ENCODE measurements around the gene GLB1L2.

GLB1L2 gene

DNA sequence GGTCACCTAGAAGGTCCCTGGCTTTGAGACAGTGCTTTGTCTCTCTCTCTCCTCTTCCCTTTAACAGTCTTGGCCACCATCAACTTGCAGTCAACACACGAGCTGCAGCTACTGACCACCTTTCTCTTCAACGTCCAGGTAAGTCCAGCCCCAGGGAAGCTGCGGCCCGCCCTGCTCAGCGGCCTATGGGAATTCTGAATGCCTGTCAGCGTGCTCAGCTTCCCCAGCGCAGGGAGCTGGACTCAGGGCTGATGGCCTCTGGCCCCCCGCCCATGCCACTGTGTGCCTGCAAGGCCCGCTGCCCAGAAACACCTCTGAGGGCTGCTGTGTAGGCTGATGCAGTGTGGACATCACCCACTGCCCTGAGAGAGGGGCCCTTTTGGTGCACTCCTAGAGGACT lies 32.5 kb downstream of the GLB1L2 start:
- no peak for TF ChIP-seq SPI1 (IDR thresholded peaks at IDR 0.05; ENCODE audit: borderline replicate concordance, low read depth)
- TF ChIP-seq, protein P1, sequence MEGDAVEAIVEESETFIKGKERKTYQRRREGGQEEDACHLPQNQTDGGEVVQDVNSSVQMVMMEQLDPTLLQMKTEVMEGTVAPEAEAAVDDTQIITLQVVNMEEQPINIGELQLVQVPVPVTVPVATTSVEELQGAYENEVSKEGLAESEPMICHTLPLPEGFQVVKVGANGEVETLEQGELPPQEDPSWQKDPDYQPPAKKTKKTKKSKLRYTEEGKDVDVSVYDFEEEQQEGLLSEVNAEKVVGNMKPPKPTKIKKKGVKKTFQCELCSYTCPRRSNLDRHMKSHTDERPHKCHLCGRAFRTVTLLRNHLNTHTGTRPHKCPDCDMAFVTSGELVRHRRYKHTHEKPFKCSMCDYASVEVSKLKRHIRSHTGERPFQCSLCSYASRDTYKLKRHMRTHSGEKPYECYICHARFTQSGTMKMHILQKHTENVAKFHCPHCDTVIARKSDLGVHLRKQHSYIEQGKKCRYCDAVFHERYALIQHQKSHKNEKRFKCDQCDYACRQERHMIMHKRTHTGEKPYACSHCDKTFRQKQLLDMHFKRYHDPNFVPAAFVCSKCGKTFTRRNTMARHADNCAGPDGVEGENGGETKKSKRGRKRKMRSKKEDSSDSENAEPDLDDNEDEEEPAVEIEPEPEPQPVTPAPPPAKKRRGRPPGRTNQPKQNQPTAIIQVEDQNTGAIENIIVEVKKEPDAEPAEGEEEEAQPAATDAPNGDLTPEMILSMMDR (IDR thresholded peaks at IDR 0.05; ENCODE audit: insufficient read depth, low read length): no peak
- TF ChIP-seq, protein P2, sequence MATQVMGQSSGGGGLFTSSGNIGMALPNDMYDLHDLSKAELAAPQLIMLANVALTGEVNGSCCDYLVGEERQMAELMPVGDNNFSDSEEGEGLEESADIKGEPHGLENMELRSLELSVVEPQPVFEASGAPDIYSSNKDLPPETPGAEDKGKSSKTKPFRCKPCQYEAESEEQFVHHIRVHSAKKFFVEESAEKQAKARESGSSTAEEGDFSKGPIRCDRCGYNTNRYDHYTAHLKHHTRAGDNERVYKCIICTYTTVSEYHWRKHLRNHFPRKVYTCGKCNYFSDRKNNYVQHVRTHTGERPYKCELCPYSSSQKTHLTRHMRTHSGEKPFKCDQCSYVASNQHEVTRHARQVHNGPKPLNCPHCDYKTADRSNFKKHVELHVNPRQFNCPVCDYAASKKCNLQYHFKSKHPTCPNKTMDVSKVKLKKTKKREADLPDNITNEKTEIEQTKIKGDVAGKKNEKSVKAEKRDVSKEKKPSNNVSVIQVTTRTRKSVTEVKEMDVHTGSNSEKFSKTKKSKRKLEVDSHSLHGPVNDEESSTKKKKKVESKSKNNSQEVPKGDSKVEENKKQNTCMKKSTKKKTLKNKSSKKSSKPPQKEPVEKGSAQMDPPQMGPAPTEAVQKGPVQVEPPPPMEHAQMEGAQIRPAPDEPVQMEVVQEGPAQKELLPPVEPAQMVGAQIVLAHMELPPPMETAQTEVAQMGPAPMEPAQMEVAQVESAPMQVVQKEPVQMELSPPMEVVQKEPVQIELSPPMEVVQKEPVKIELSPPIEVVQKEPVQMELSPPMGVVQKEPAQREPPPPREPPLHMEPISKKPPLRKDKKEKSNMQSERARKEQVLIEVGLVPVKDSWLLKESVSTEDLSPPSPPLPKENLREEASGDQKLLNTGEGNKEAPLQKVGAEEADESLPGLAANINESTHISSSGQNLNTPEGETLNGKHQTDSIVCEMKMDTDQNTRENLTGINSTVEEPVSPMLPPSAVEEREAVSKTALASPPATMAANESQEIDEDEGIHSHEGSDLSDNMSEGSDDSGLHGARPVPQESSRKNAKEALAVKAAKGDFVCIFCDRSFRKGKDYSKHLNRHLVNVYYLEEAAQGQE (IDR thresholded peaks at IDR 0.05; ENCODE audit: insufficient replicate concordance, low read depth): no peak
- TF ChIP-seq POLR2AphosphoS5 (IDR thresholded peaks at IDR 0.05; ENCODE audit: low read depth): no peak
- TF ChIP-seq GABPA (IDR thresholded peaks at IDR 0.05; ENCODE audit: low read depth): no peak
- no peak overlapping the region for H3K27ac ChIP-seq (replicated peaks)
- H3K27me3 ChIP-seq (ENCODE audit: insufficient read depth, poor library complexity, severe bottlenecking): peaks cover 3% of the 10 kb centered on the region
- H3K4me3 ChIP-seq (replicated peaks; ENCODE audit: insufficient read depth, low read length): no peak overlapping the region
- no peak for DNase-seq (ENCODE audit: low read depth in 1 of 2, low spot score in 1 of 2)

DNA sequence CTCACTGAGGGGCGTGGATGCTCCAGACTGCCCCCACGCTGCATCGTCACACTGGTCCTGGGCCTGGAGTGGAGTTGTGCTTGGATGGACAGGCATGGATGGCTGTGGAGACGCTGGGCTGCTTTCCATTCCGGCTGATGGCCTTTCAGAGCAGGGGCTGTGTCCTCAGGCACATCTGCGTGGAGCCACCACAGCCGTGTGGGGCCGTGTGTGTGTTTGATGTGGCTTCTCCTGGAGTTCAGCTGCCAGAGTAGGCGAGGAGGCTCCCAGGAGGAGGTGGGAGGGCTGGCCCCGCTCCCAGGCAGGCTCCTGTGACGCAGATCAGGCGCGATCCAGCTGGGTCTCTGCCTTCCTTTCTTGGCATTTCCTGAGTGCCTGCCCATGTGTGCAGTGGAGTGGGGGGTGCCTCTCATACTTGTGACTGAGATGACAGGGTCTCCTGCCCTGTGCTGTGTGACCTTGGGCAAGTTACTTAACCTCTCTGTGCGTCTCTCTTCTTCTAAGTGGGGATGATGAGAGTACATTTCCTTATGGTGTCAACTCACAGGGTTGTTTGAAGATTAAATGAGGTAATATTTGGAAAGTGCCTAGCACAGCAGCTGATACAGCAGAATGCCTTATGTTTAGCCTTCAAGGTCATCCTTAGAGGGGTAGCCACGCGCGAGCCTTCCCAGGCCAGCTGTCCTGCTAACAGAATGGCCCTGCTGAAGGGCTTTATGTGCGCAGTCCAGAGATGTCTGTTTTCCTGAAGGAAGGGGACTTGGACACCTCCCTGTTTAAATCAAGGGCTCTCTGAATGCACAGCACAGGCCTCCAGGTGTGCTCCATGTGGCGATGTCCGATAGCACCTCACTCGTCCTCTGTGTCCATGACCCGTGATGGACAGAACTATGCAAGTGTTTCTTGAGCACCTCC lies 33.5 kb downstream of the GLB1L2 start:
- DNase-seq (ENCODE audit: low read depth in 1 of 2, low spot score in 1 of 2): no peak
- no peak overlapping the region for H3K4me3 ChIP-seq (replicated peaks; ENCODE audit: insufficient read depth, low read length)
- peaks cover 3% of the 10 kb centered on the region for H3K27me3 ChIP-seq (ENCODE audit: insufficient read depth, poor library complexity, severe bottlenecking)
- TF ChIP-seq, protein P2 (IDR thresholded peaks at IDR 0.05; ENCODE audit: insufficient replicate concordance, low read depth): no peak
- no peak for TF ChIP-seq GABPA (IDR thresholded peaks at IDR 0.05; ENCODE audit: low read depth)
- TF ChIP-seq, protein P1 (IDR thresholded peaks at IDR 0.05; ENCODE audit: insufficient read depth, low read length): no peak
- TF ChIP-seq POLR2AphosphoS5 (IDR thresholded peaks at IDR 0.05; ENCODE audit: low read depth): no peak
- TF ChIP-seq SPI1 (IDR thresholded peaks at IDR 0.05; ENCODE audit: borderline replicate concordance, low read depth): no peak
- no peak overlapping the region for H3K27ac ChIP-seq (replicated peaks)

DNA sequence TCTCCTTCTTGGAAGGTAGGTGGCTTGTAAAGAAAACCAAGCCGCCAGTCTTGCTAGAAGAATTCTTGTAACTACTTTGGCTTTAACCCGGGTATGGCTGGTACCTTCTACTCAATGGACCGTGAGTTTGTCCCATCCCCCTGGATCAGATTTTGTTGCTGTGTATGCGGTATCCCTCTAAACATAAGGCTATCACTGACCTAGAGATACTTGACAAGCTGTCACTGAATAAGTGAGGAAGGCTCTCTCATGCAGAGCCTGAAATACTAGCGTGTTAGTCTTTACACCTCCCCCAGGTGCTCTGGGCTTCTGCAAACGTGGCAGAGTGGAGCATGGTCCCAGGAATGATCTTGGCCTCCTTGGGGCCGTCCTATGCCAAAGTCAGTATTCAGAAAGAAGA lies 34.5 kb downstream of the GLB1L2 start:
- TF ChIP-seq, protein P1 (IDR thresholded peaks at IDR 0.05; ENCODE audit: insufficient read depth, low read length): no peak
- TF ChIP-seq, protein P2 (IDR thresholded peaks at IDR 0.05; ENCODE audit: insufficient replicate concordance, low read depth): no peak
- TF ChIP-seq SPI1 (IDR thresholded peaks at IDR 0.05; ENCODE audit: borderline replicate concordance, low read depth) (no peak), GABPA (IDR thresholded peaks at IDR 0.05; ENCODE audit: low read depth) (no peak), POLR2AphosphoS5 (IDR thresholded peaks at IDR 0.05; ENCODE audit: low read depth) (no peak)
- Histone ChIP-seq H3K27me3 (ENCODE audit: insufficient read depth, poor library complexity, severe bottlenecking) (peaks cover 3% of the 10 kb centered on the region), H3K27ac (replicated peaks) (no peak overlapping the region), H3K4me3 (replicated peaks; ENCODE audit: insufficient read depth, low read length) (no peak overlapping the region)
- no peak for DNase-seq (ENCODE audit: low read depth in 1 of 2, low spot score in 1 of 2)
